ENCODE measurements around the gene IFI44.

- TF ChIP-seq ZNF274 (IDR thresholded peaks at IDR 0.05; ENCODE audit: low read depth, low read length) (no peak), YY1 (IDR thresholded peaks at IDR 0.05; ENCODE audit: insufficient read depth, insufficient read length) (no peak)
Measured at GRCh38 chr1:78668427-78668826, 18.8 kb downstream of the IFI44 start.

All from NT2/D1 (cell line).